ENCODE data around the gene ADAMTSL1. TPM values are rescaled to one million over a fixed set of nuclear protein-coding genes. Genes with fewer than 3 reads are reported as not detected.

ADAMTSL1 gene
- total and polyA plus RNA-seq, 9 of the 15 experiments (the other 6 are each of a cell fraction or from before 2014, with no cell fraction given): 0.01 TPM; not detected in 8

GRCh38 chr9:18905883-18906629 lies 432.1 kb downstream of the ADAMTSL1 start:
- ATAC-seq (no peak), FAIRE-seq (no peak)

More at GRCh38 chr9:18905883-18906629, 432.1 kb downstream of the ADAMTSL1 start:
- WGBS (ENCODE audit: insufficient coverage, low coverage, missing lambda C conversion rate): 1% methylated on average over 9 of the region's 9 CpGs
- intact Hi-C loops (cut with micrococcal nuclease): no loop called here
- BruUV-seq (replicated peaks): no TSS peak
- Histone ChIP-seq H3K9ac (ENCODE audit: insufficient read depth in 1 of 2, low read depth in 2 of 2, low read length in 2 of 2) (no peak overlapping the region), H3K4me3 (no peak overlapping the region), H3K4me1 (replicated peaks in 1 of 2; ENCODE audit: control insufficient read depth in 2 of 2, insufficient read depth in 2 of 2, low read length in 2 of 2) (no peaks in the 10 kb centered on the region; a peak in 1 of 5 replicates), H4K20me1 (replicated peaks; ENCODE audit: control insufficient read depth, insufficient read depth, low read length) (no peaks in the 10 kb centered on the region), H3K27ac (ENCODE audit: extremely low read depth, low read depth, low read length) (no peak overlapping the region), H3K9me1 (ENCODE audit: control insufficient read depth, insufficient read depth, low read length) (no peaks in the 10 kb centered on the region), H3K79me2 (ENCODE audit: control insufficient read depth, insufficient read depth, low read length) (no peaks in the 10 kb centered on the region), H2AFZ (ENCODE audit: low read depth, low read length) (no peak overlapping the region), H3K36me3 (ENCODE audit: control insufficient read depth, insufficient read depth, low read length) (no peaks in the 10 kb centered on the region), H3K4me2 (ENCODE audit: insufficient read depth, low read length) (no peak overlapping the region), H3K27me3 (ENCODE audit: control insufficient read depth in 2 of 2, insufficient read depth in 2 of 2, low read length in 2 of 2) (peaks cover 0 to 2% of the 10 kb centered on the region in 2 experiments; a peak in 2 of 5 replicates), H3K9me3 (replicated peaks; ENCODE audit: control insufficient read depth, insufficient read depth, low read depth, low read length) (no peaks in the 10 kb centered on the region)
- TF ChIP-seq FUS (optimal IDR thresholded peaks at IDR 0.05; ENCODE audit: low read depth, low read length): no peak
- TF ChIP-seq STAT6 (CRISPR knock-in tag; IDR thresholded peaks at IDR 0.05): no peak
- TF ChIP-seq HEY1 (CRISPR knock-in tag; IDR thresholded peaks at IDR 0.05; ENCODE audit: borderline replicate concordance): no peak
- no peak for TF ChIP-seq ZNF830 (CRISPR knock-in tag; IDR thresholded peaks at IDR 0.05)
- TF ChIP-seq MTF1 (CRISPR knock-in tag; IDR thresholded peaks at IDR 0.05; ENCODE audit: borderline replicate concordance): no peak
- no peak for TF ChIP-seq ZNF79 (CRISPR knock-in tag; IDR thresholded peaks at IDR 0.05; ENCODE audit: low read depth)
- POLR2A ChIA-PET: no interaction called here
- CTCF ChIA-PET (ENCODE audit: low intra/inter-chr PET ratio): no interaction called here
- in situ Hi-C loops (cut with MboI): no loop called here
- no peak for DNase-seq (ENCODE audit: extremely low read depth in 1 of 4, low spot score in 3 of 4)

Measured in K562 (cell line).